Panc1 (cell line): Measurements from ENCODE around the gene SLC34A3. TPM values are rescaled to one million over a fixed set of nuclear protein-coding genes. Genes with fewer than 3 reads are reported as not detected.

Experiments used
- ATAC-seq: fragments of 200-7000 bp; cut with Tn5 transposase; 2 replicates; pipeline ENCODE4 v1.9.1; 2020; ENCODE audit warnings: mild to moderate bottlenecking, moderate library complexity
- BruUV-seq: library from RNA; stranded (reverse); fragments of 400-500 nt; replicated peaks from 2 replicates; lab custom pipeline; 2021; lab: Mats Ljungman, UMichigan
- CTCF ChIA-PET: fragments of 300-600 bp; sonication (Branson Sonifier 250); formaldehyde crosslinking; loops from one replicate; lab custom pipeline; 2022; ENCODE audit warnings: antibody characterized with exemption; lab: Charles Lee
- POLR2A ChIA-PET: fragments of 300-600 bp; sonication (Branson Sonifier 250); formaldehyde crosslinking; loops from one replicate; lab custom pipeline; 2022; ENCODE audit warnings: antibody characterized with exemption; lab: Charles Lee
- DNase-seq: peaks from one replicate; pipeline ENCODE4 v3.0.0-alpha.2; 2010; ENCODE audit warnings: low read depth, low spot score
- H3K27ac ChIP-seq: 2 replicates; pipeline ENCODE4 v1.5.1; 2011; ENCODE audit warnings: mild to moderate bottlenecking, low read length, inconsistent platforms
- H3K27me3 ChIP-seq: fragments of 200-500 bp; sonication (Bioruptor generic); 2 replicates; pipeline ENCODE4 v1.6.0; 2014; ENCODE audit warnings: low read length, inconsistent platforms; ENCODE audit not compliant: control insufficient read depth, insufficient read depth
- H3K36me3 ChIP-seq: fragments of 200-500 bp; sonication (Bioruptor generic); 2 replicates; pipeline ENCODE4 v1.5.1; 2014; ENCODE audit warnings: inconsistent platforms, mild to moderate bottlenecking, low read length, moderate library complexity; ENCODE audit not compliant: control insufficient read depth, insufficient read depth
- H3K4me1 ChIP-seq: 2 replicates; pipeline ENCODE4 v1.5.1; 2011; ENCODE audit warnings: inconsistent platforms, mild to moderate bottlenecking, low read length, moderate library complexity; ENCODE audit not compliant: control insufficient read depth, insufficient read depth
- H3K4me3 ChIP-seq, 2 experiments: 2 replicates each; pipeline ENCODE4 v1.5.1; 2011 to 2012; ENCODE audit warnings: low read depth in 2 of 2, low read length in 2 of 2, mild to moderate bottlenecking in 2 of 2, inconsistent platforms in 1 of 2, moderate library complexity in 1 of 2
- H3K9me3 ChIP-seq: fragments of 200-500 bp; sonication (Bioruptor generic); 2 replicates; pipeline ENCODE4 v1.5.1; 2014; ENCODE audit warnings: low read depth, mild to moderate bottlenecking, inconsistent platforms, low read length, moderate library complexity; ENCODE audit not compliant: control insufficient read depth, insufficient read depth
- POLR2AphosphoS5 ChIP-seq: IDR thresholded peaks from 2 replicates; pipeline ENCODE4 v1.6.1; 2012; ENCODE audit warnings: mild to moderate bottlenecking, low read depth, low read length, moderate library complexity
- SIN3A ChIP-seq: IDR thresholded peaks from 2 replicates; pipeline ENCODE4 v1.6.1; 2012; ENCODE audit warnings: low read depth, mild to moderate bottlenecking, low read length, moderate library complexity, borderline replicate concordance; ENCODE audit not compliant: insufficient read depth
- TCF7L2 ChIP-seq: IDR thresholded peaks from 2 replicates; pipeline ENCODE4 v1.6.1; 2011; ENCODE audit warnings: mild to moderate bottlenecking, low read depth, low read length, inconsistent platforms
- in situ Hi-C: cut with HindIII; loops from 2 replicates; pipeline ENCODE4 v1.10.0; 2016; ENCODE audit warnings: low sequenced_read_pairs, low pct_unique_long_range_greater_than_20kb
- intact Hi-C: fragments of 100-400 bp; cut with micrococcal nuclease; formaldehyde crosslinking; loops from one replicate; pipeline ENCODE4 v1.10.0; 2022; ENCODE audit not compliant: unreplicated experiment
- total RNA-seq: library from RNA; stranded (reverse); gene quantifications from one replicate; pipeline ENCODE4 v1.2.1, GENCODE V29; 2021; ENCODE audit not compliant: unreplicated experiment
- TF ChIP-seq, protein P1 (sequence below), 2 experiments: IDR thresholded peaks; 2 replicates each; pipeline ENCODE4 v1.6.1; 2011 to 2012; ENCODE audit warnings: low read depth in 2 of 2, control low read depth in 1 of 2, low read length in 1 of 2, mild to moderate bottlenecking in 1 of 2, moderate library complexity in 1 of 2; ENCODE audit not compliant: insufficient read depth in 1 of 2
- TF ChIP-seq, protein P2 (sequence below): fragments of 450-650 bp; IDR thresholded peaks from 2 replicates; pipeline ENCODE4 v1.5.1; 2017; ENCODE audit warnings: mild to moderate bottlenecking

Gene SLC34A3
- total RNA-seq, 1 experiment from 2014 or later: not detected

DNA sequence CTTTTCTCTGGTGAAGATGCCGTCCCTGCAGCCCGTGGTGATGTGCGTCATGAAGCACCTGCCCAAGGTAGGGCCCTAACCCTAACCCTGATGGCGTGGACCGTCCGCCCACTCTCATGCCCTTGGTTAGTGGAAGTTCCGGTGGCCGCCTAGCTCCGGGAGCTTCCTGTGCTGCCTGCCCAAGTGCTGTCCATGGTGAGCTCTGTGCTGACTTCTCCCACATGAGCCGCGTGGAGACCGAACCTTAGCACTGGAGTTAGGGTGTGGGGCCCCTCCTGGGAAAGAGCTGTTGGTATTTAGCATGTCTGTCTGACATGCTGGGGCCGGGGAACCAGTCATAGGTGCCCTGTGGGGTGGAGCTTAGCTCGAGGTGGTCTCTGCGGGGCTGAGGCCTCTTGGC, 25.7 kb downstream of the SLC34A3 start:
- ATAC-seq (no peak), DNase-seq (no peak)
- ChIA-PET CTCF (no interaction called here), POLR2A (no interaction called here)
- intact Hi-C loops (no loop called here), in situ Hi-C loops (no loop called here)
- Histone ChIP-seq H3K27ac (peak overlapping the region; percentile 82; the same call in 1 of the 2 replicates), H3K36me3 (peaks cover 3% of the 10 kb centered on the region; the same call in 1 of the 2 replicates), H3K4me1 (peaks cover 16% of the 10 kb centered on the region), H3K27me3 (no peaks in the 10 kb centered on the region), H3K4me3 (peak overlapping the region; percentile 72 to 78), H3K9me3 (no peaks in the 10 kb centered on the region)
- TF ChIP-seq POLR2AphosphoS5: no peak
- TF ChIP-seq, protein P1, sequence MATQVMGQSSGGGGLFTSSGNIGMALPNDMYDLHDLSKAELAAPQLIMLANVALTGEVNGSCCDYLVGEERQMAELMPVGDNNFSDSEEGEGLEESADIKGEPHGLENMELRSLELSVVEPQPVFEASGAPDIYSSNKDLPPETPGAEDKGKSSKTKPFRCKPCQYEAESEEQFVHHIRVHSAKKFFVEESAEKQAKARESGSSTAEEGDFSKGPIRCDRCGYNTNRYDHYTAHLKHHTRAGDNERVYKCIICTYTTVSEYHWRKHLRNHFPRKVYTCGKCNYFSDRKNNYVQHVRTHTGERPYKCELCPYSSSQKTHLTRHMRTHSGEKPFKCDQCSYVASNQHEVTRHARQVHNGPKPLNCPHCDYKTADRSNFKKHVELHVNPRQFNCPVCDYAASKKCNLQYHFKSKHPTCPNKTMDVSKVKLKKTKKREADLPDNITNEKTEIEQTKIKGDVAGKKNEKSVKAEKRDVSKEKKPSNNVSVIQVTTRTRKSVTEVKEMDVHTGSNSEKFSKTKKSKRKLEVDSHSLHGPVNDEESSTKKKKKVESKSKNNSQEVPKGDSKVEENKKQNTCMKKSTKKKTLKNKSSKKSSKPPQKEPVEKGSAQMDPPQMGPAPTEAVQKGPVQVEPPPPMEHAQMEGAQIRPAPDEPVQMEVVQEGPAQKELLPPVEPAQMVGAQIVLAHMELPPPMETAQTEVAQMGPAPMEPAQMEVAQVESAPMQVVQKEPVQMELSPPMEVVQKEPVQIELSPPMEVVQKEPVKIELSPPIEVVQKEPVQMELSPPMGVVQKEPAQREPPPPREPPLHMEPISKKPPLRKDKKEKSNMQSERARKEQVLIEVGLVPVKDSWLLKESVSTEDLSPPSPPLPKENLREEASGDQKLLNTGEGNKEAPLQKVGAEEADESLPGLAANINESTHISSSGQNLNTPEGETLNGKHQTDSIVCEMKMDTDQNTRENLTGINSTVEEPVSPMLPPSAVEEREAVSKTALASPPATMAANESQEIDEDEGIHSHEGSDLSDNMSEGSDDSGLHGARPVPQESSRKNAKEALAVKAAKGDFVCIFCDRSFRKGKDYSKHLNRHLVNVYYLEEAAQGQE (IDR thresholded peaks at IDR 0.05; ENCODE audit: insufficient read depth in 1 of 2, low read depth in 2 of 2, low read length in 1 of 2): peak in 1 of 2 experiments; percentile 74; a peak in 3 of 4 replicates
- BruUV-seq: no TSS peak

DNA sequence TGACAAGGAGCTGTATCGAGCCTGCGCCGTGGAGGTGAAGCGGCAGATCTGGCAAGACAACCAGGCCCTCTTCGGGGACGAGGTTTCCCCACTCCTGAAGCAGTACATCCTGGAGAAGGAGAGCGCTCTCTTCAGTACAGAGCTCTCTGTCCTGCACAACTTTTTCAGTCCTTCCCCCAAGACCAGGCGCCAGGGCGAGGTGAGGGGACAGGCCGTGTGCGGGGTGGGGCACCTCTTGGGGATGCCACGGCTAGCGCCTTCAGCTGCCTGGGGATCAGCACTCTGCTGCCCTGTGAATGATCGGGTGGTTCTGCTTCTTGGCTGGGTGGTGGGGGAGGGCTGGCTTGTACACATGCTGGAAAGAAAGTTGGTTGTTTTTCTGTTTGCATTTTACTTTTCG, 26.2 kb downstream of the SLC34A3 start:
- in situ Hi-C loops (no loop called here), intact Hi-C loops (no loop called here)
- H3K4me3 ChIP-seq: peak overlapping the region; percentile 72 to 78; a peak in 2 of 4 replicates
- TF ChIP-seq, protein P2, sequence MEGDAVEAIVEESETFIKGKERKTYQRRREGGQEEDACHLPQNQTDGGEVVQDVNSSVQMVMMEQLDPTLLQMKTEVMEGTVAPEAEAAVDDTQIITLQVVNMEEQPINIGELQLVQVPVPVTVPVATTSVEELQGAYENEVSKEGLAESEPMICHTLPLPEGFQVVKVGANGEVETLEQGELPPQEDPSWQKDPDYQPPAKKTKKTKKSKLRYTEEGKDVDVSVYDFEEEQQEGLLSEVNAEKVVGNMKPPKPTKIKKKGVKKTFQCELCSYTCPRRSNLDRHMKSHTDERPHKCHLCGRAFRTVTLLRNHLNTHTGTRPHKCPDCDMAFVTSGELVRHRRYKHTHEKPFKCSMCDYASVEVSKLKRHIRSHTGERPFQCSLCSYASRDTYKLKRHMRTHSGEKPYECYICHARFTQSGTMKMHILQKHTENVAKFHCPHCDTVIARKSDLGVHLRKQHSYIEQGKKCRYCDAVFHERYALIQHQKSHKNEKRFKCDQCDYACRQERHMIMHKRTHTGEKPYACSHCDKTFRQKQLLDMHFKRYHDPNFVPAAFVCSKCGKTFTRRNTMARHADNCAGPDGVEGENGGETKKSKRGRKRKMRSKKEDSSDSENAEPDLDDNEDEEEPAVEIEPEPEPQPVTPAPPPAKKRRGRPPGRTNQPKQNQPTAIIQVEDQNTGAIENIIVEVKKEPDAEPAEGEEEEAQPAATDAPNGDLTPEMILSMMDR: no peak
- no peak for TF ChIP-seq SIN3A
- TF ChIP-seq TCF7L2: no peak
- TF ChIP-seq, protein P1 (IDR thresholded peaks at IDR 0.05; ENCODE audit: insufficient read depth in 1 of 2, low read depth in 2 of 2, low read length in 1 of 2): no peak
- TF ChIP-seq POLR2AphosphoS5: no peak
- ATAC-seq: no peak
- H3K36me3 ChIP-seq: peaks cover 3% of the 10 kb centered on the region; the same call in 1 of the 2 replicates
- BruUV-seq: no TSS peak
- no peaks in the 10 kb centered on the region for H3K27me3 ChIP-seq
- no peaks in the 10 kb centered on the region for H3K9me3 ChIP-seq
- ChIA-PET CTCF (no interaction called here), POLR2A (no interaction called here)
- 0 out of 2 replicates have a peak overlapping the region, but pooled peaks have one; percentile 82 for H3K27ac ChIP-seq
- no peak for DNase-seq
- H3K4me1 ChIP-seq: peaks cover 16% of the 10 kb centered on the region
